Measurements from ENCODE around the gene HSD17B7.
"Not testable (repeated sequence)": the region's sequence is repeated elsewhere in the genome, so short reads cannot be mapped to it uniquely, and the experiment has no call there.

HSD17B7 gene, protein sequence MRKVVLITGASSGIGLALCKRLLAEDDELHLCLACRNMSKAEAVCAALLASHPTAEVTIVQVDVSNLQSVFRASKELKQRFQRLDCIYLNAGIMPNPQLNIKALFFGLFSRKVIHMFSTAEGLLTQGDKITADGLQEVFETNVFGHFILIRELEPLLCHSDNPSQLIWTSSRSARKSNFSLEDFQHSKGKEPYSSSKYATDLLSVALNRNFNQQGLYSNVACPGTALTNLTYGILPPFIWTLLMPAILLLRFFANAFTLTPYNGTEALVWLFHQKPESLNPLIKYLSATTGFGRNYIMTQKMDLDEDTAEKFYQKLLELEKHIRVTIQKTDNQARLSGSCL

DNA sequence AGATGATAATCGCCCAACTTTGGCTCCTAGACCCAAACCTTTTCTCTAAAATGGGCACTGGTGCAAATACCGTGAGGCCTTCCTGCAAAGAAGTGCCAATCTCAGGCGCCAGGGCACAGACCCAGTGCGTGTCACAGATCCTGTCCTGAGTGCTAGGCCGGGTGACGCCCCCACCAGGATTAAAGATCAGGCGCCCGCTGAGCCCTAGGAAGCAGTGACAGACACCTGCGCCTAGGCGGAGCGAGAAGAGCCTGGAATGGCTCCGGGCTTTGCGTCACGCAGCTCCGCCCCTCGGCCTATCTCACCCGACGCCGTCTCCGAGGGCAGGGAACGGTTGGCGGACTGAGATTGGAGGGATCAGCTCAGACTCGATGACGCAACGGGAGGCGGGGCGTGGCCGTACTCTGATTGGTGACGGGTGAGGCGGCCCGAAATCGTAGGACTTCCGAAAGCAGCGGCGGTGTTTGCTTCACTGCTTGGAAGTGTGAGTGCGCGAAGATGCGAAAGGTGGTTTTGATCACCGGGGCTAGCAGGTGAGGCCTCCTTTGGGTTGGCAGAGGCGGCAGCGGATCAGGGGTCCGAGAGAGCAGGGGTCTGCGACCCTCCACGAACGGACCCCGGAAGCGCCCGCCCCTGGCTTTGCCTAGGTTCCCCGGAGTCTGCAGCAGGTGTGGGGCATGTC is at the start of gene HSD17B7:
Gene HSD17B7, plus strand, starts transcription at position 400 of the 682 bp plus-strand sequence. Its CDS starts 99 bp downstream, at position 499.
- peak; percentile 84 for DNase-seq (ENCODE audit: low spot score)

DNA sequence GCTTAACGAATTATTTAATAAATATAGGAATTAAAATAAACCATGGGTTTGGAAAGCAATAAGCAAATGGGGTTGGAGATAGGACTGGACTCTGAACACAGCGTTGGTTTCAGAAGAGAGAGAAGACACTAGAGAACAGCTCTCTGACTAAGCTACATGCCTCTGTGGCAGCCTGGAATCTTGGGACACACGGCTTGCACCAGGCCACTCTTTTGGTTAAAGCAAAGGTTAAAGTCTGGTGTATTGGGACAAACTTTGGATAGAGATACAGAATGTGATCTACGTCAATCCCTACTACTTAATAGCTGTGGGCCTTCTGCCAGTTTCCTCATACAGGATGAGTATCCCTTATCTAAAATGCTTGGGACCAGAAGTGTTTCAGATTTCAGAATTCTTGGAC is 49.7 kb upstream of the HSD17B7 start:
- no peak for DNase-seq (ENCODE audit: low spot score)

DNA sequence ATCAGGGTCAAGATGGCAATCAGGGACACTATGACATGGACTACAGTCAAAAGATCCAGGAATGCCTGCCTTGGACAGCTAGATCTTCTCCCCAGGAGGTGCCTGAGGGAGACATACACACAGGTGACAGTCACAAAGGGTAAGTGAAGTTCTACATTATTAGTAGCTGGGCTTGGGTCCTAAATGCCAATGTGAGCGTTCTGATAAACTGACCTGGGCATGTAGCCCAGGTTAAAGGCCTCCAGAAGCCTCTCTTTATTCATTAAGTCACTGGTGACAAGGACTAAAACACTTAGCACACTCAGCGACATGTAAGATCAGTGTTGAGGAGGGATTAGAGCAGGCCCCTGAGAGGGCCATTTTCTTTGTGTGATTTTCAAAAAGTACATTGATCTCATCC is 48.9 kb upstream of the HSD17B7 start:
- DNase-seq (ENCODE audit: low spot score), result no peak

DNA sequence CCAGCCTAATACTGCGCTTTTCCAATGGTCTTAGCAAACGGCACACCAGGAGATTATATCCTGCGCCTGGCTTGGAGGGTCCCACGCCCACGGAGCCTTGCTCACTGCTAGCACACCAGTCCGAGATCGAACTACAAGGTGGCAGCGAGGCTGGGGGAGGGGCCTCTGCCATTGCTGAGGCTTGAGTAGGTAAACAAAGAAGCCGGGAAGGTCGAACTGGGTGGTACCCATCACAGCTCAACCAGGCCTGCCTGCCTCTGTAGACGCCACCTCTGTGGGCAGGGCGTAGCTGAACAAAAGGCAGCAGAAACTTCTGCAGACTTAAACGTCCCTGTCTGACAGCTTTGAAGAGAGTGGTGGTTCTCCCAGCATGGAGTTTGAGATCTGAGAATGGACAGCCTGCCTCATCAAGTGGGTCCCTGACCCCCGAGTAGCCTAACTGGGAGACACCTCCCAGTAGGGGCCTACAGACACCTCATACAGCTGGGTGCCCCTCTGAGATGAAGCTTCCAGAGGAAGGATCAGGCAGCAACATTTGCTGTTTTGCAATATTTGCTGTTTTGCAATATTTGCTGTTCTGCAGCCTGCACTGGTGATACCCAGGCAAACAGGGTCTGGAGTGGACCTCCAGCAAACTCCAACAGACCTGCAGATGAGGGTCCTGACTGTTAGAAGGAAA is 44.1 kb upstream of the HSD17B7 start:
- DNase-seq (ENCODE audit: low spot score), result not testable (repeated sequence)

DNA sequence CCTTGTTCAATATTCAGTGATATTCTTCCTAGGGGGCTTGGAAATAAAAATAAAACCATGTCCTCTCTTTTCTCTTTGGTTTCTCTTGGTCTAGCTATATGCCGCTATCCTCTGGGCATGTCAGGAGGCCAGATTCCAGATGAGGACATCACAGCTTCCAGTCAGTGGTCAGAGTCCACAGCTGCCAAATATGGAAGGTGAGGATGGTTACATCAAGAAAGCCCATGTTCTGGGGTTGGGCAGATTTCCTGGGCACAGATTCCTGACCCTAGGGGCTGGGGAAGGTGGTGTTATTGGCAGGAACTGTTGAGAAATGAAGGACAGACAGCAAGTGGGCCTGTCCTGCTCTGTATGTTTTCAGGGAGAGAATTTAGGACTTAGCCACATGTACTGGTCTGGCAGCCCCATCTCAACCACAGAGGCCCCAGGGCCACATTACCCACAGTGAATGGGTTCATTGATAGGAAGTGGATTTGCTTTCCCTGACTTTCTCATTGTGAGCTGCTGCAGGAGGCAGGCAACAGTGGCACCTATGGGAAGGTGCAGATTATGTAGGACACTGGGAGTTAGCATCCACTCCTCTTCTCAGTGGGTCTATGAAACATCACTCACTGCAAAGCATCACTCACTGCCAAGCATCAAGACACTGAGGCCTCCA is 37.4 kb upstream of the HSD17B7 start:
- no peak for DNase-seq (ENCODE audit: low spot score)

DNA sequence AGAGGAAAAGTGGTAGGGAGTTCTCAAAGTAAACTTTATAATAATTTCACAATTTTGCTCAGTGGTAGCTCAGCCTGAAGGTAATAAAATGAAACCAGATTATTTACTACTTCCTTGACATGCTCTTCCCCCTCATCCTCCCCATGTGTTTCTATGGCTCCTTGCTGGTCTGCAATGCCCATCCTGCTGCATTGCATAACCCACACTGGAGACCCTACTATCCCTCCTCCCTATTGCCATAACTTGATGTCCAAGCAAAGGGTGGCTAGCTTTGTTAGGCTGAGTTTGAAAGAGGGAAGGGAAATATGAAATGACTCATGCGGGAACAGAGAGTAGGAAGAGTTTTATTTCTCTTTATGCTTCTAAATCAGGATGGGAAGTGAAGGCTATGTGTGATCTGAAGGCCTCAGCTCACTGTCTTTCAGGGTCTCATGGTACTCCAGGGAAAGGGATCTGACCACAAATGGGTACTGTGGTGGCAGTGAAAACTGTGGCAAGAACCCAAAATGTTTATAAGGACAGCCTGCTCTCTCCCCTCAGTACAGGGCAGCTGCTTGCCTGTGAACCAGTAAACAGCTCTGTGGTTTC is 36.4 kb upstream of the HSD17B7 start:
- DNase-seq (ENCODE audit: low spot score), result no peak

DNA sequence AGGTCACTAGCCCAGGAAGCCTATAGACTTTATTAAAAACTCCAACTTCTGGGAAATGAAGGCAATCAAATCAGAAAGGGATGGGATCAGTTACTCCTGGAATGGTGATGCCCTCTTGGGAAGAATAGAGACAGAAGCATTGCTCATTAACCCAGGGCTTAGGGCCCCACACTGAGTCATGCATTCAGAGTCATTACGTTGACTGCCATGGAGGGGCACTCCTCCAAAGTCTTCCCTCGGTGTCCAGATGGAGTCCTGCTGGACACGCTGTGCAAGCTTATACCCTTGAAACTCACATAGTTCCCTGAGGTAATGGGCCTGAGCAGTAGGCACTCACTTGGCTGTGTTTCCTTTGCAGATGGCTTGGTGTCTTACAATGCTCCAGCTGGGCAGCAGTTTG is 35.2 kb upstream of the HSD17B7 start:
- no peak for DNase-seq (ENCODE audit: low spot score)

DNA sequence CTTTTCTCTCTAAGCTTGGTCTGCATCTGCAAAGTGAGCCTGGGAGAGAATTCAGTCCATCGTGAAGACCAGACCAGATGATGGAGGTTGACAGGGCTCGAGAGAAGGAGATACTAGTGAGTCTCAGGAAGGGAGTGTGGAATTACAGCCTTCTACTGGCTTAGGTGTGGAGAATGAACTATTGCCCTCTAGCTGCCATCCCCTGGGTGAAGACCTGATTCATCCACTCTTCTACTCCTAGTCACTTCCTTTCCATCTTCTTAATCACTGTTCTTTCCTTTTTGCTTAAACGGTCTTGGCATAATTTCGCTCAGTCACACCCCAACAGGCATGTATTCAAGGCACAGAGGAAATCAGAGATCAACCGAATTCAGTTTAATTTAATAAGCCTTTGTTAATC is 34.0 kb upstream of the HSD17B7 start:
- no peak for DNase-seq (ENCODE audit: low spot score)

DNA sequence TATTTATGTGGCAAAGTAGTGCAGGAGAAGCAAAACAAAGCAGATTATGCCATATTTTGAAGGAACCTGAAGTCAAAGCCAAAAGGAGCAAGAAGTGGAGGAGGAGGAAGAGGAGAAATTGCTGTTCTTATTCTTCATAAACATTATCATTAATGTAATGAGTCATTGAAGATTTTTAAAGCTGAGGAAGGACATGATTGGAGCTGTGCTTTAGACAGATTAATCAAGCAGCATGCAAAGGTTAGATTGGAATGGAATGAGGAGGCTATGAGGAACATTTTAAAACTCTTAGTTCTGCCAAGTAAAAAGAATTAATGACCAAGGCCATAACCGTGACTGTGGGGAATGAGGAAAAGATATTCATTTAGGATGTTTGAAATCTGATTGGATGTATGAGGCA is 33.0 kb upstream of the HSD17B7 start:
- no peak for DNase-seq (ENCODE audit: low spot score)

DNA sequence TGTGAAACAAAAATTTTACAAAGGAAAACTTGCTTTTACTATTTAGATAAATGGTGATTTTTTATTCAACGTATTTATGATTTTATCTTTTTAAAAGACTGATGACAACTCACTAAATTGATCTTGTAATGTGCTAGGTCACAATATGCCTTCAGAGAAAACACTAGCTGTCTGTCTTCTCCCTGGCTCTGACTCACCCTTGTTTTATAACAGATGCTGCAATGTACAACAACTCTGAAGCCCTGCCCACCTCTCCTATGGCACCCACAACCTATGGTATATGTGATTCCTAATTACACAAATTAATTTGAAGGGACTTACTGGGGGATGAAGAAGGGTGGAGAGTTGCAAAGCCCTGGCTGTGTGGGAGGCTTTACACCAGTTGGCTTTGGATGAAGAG is 24.7 kb upstream of the HSD17B7 start:
- no peak for DNase-seq (ENCODE audit: low spot score)

DNA sequence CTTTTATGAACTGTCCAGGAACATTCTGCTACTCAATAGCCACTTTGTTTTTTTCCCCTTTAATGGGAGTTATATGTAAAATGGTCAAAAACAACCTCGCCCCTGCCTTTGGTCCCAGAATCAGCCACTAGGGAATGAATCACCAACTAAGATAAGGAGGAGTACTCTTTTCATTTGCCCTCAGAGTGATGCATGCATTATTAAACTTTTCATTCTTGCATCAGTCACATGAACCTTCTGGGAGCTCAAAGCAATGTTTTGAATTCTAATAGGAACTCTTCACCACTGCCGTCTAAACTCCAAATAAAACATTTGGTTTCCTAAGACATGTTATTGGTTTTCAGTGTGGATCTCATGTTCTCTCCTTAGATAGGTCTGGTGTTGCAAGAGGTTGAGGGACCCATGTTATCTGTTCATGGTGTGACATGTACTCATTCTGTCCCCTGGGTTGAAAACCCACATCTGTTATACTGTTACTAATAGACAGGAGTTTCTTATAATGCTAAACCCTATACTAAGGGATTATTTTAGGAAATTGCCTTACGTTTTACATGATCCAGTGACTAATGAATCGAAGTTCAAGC is 17.8 kb upstream of the HSD17B7 start:
- no peak for DNase-seq (ENCODE audit: low spot score)

DNA sequence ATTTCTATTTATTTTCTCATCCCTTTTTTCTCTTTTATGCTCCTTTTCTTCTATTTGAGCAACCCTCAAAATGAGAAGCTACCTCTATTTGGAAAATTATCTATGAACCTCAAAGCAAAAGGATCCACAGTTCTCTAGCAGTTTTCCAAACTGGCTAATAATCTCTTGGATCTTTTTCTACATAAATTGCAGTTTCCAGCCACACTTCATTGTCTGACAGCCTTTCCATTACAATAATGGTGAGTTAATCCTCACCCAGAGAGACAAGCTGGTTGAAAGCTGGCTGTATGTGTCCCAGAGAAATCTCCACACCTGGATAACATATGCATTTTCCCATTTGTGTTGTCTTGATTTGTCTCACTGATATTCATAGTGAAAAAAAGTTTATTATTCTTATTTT is 16.5 kb upstream of the HSD17B7 start:
- DNase-seq (ENCODE audit: low spot score), result no peak

DNA sequence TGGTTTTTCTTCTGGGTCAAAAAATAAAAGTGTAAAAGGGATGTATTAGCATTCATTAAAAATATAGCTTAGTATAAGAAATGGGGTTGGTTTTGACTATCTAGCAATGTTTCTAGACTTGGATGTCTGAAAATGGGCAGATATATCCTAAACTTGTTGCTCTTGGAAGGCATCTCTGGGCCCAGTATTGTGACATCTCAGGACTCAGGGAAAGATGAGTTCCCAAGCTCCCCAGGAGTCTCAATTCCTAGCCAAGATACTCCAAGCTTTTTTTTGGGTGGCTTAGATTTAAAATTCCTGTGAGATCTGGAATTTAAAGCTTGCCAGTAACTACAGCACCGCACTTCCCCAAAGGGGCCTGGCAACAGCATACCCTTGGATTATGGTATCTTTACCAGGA is 11.5 kb upstream of the HSD17B7 start:
- DNase-seq (ENCODE audit: low spot score), result no peak

DNA sequence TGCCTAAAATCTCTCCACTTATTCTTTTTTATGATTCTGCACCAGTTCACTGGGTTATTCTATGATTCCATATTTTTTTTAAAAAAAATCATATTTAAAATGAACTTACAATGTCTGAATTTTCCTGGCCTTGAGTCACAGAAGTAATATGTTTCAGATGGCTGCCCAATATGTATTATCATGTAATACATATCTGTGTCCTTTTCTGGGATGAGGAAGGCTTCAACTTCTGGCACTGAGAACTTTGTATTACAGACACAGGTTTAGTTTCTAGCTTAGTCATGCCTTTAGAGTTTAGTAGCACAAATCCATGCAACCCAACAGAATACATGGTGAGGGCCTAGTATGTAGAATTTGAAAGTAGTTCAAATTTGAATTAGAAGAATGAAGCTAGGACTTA is 7.8 kb upstream of the HSD17B7 start:
- no peak for DNase-seq (ENCODE audit: low spot score)

DNA sequence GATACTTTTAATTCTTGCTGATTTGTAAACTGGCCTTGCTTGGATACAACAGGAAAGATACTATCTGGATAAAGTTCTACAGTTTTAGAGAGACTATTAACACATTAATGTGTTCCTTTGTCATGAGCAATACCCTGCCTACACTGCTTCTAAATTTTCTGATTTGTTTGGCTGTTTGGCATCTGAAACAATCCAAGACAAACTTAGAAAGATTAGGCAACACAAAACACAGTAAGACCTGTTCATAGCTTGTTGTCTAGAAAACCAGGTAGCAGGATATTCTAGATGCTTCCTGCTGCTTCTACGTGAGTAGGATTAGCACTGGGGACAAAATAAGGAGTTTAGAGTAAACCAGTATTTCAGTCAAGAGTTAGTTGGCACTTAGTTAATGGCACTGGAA is 5.6 kb upstream of the HSD17B7 start:
- DNase-seq (ENCODE audit: low spot score), result not testable (repeated sequence)

DNA sequence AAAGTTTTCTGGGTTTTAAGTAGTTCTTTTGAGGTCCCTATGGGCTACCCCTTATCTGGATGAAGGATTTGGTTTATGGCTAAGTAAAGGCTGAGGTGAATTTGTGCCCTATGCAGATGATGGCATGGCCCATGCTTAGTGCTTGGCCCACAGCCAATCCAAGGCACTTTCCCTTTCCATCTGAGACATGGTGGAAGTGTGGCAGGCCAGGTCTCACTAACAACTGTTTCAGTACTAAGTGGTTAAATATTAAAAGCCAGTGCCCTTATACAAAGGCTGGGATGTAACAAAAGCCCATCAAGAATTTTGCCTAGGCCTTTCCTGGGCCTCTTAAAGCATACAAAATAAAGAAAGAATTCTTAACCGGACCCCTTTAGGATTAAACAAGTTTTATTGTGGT is 1.7 kb upstream of the HSD17B7 start:
- DNase-seq (ENCODE audit: low spot score), result not testable (repeated sequence)

DNA sequence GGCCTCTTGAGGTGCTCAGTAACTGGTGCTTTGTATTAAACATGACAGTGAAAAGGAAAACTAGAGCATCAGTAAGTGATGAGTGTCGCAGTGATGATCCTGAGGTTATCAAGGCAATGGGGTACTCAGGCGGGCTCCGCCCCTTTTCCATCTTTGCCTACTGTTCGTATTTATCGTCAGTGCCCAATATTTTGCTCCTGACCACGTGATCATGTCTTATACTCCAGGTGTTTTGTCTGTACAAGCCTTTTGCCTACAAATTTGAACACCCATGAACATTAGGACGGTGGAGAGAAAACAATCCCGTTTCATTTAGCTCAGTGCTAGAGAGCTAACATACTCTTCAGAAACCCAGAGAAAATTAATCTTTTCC is 469 bp downstream of the HSD17B7 start:
- not testable (repeated sequence) for DNase-seq (ENCODE audit: low spot score)

DNA sequence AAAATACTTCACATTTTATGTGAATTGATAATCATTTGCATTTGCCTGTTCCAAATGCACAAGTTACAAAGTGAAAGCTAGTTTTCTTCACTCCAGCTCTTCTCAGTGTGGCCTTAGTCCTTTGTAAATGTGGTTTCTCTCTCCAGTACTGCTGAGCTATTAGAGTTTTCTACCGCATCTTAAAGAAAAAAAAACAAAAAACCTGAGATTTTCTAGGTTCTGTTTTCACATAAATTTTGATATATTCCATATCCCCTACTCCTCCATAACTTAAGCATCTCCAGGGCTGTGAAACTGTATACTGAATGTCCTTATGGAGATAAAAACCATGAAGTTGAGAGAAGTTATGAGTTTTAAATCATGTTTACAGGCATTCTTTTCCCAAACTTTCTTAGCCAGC is 3.8 kb downstream of the HSD17B7 start:
- not testable (repeated sequence) for DNase-seq (ENCODE audit: low spot score)

DNA sequence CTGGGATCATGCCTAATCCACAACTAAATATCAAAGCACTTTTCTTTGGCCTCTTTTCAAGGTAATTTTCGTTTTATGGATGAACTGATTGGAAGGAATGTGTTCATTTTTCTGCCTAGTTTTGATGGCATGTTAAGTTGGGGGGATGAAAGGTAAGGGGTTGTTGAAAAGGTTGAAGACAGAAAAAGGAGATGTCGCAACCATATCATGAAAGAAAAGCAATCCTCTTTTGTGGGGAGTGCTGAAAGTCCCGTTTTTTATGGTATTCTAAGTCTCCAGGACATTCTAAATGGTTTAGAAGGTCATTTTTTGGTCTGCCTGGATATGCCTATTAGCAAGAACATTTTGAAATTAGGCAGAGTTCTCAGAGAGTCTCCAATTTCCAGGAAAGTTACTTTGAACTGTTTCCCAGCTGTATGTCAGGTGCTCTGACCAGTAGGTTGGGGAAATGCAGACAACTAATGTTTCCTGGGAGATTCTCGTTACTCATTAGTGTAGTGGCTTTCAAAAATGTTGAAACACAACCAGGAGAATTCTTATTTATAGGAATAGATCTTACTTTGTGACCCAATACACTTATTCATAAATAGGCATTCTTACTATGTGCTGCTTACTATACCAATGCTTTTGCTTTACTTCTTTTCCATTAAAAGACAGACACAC is 6.2 kb downstream of the HSD17B7 start:
- DNase-seq (ENCODE audit: low spot score), result not testable (repeated sequence)

DNA sequence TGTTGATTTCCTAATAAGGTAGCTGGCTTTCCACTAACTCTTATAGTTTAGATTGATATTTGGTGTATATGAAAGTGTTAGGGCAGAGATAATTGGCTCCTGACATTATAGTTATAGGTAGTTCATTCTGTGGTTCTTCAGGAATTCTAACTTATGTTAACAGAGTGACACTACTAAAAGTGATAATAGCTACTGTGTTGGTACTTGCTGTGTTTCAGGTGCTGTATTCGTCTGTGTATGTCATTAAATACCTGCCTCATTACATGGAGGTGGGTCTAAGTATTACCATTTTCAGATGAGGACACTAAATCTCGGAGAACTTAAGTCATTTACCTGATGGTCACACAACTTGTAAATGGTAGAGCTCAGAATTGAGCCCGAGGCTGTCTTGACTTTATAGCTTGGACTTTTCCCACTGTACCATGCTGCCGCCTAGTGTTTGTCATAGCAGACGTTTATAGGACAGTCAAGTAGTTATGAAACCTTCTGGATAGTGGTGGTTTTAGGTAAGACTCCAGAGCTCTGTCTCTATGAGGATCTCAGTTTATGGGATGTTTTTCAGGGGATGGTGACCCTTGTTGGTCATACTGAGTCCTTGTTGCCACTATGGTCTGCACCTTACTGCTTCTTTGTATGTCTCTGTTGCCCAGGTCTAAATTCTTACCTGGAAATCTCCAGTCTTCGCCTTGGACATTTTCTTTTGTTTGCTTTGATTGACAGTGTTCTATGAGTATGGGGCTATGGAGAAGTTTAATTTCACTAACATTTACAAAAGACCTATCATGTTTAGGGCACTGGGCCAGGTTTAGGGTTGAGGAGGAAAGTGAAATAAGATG is 9.7 kb downstream of the HSD17B7 start:
- peak; percentile 51 for DNase-seq (ENCODE audit: low spot score)

All from D341Med (cell line).